ENCODE measurements around the gene CLINT1. TPM values are rescaled to one million over a fixed set of nuclear protein-coding genes. Genes with fewer than 3 reads are reported as not detected.

CLINT1 gene
- total RNA-seq (2021) (74.6 to 79.6 TPM (median 76.1 TPM) in 3 replicates), Bru-seq, nascent RNA (percentile 91 among the genes with signal in this experiment)
- long read RNA-seq, experiment 1, transcript CLINT1-201 (12 exons, 3,440 nt): minor isoform, 291 of 736 reads
- long read RNA-seq, experiment 1, transcript CLINT1-207 (12 exons, 2,346 nt): major isoform, 304 of 736 reads
- long read RNA-seq, experiment 1, partial matches to known transcripts: 34 of 736 reads
- long read RNA-seq, experiment 1, other reads (novel, unspliced or antisense): 98 of 736 reads
- long read RNA-seq, experiment 2, transcript CLINT1-207 (12 exons, 2,346 nt): major isoform, 24 of 108 reads
- long read RNA-seq, experiment 2, transcript CLINT1-201 (12 exons, 3,440 nt): minor isoform, 8 of 108 reads
- long read RNA-seq, experiment 2, transcript CLINT1-208 (2 exons, 2,905 nt): minor isoform, 8 of 108 reads
- long read RNA-seq, experiment 2, partial matches to known transcripts: 27 of 108 reads
- long read RNA-seq, experiment 2, other reads (novel, unspliced or antisense): 40 of 108 reads
- long read RNA-seq, experiment 3, transcript CLINT1-201 (12 exons, 3,440 nt): major isoform, 21 of 50 reads
- long read RNA-seq, experiment 3, transcript CLINT1-207 (12 exons, 2,346 nt): minor isoform, 17 of 50 reads
- long read RNA-seq, experiment 3, partial matches to known transcripts: 4 of 50 reads
- long read RNA-seq, experiment 3, other reads (novel, unspliced or antisense): 8 of 50 reads

GRCh38 chr5:157858527-157859226 is at the start of gene CLINT1:
Gene CLINT1 (minus strand): TSS chr5:157859145. CDS start chr5:157858970, 175 bp downstream.
- H3K36me3 Mint-ChIP-seq: no peaks in the 10 kb centered on the region
- peak; percentile 92 for DNase-seq (ENCODE audit: low spot score)
- H3K27me3 Mint-ChIP-seq (ENCODE audit: low read depth): no peaks in the 10 kb centered on the region; the same call in 1 of the 2 replicates
- peak within 1 kb of the TSS; percentile 93 for H3K27ac Mint-ChIP-seq
- ChIA-PET POLR2A (interaction anchor here (0.5 to 1.1 kb wide), 7 partner anchors 12 to 1350 kb away, joined by 3 to 7 read pairs (median 3); partner anchors contain the start of gene THG1L), CTCF (interaction anchor here (0.6 to 1.4 kb wide), 8 partner anchors 29 to 1298 kb away, joined by 3 to 10 read pairs (median 4); no protein-coding TSS in a partner anchor)
- ATAC-seq: peak; percentile 88
- H3K9me3 Mint-ChIP-seq: no peaks in the 10 kb centered on the region
- H3K4me1 Mint-ChIP-seq: peaks cover 51% of the 10 kb centered on the region
- H3K4me3 Mint-ChIP-seq: peak within 1 kb of the TSS; percentile 80
- TF ChIP-seq, protein P1, sequence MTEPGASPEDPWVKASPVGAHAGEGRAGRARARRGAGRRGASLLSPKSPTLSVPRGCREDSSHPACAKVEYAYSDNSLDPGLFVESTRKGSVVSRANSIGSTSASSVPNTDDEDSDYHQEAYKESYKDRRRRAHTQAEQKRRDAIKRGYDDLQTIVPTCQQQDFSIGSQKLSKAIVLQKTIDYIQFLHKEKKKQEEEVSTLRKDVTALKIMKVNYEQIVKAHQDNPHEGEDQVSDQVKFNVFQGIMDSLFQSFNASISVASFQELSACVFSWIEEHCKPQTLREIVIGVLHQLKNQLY (CRISPR knock-in tag; IDR thresholded peaks at IDR 0.05): no peak
- TF ChIP-seq NR1H2 (CRISPR knock-in tag; IDR thresholded peaks at IDR 0.05) (no peak), OVOL2 (CRISPR knock-in tag; IDR thresholded peaks at IDR 0.05; ENCODE audit: borderline replicate concordance) (no peak), MYBL2 (CRISPR knock-in tag; IDR thresholded peaks at IDR 0.05) (0 out of 2 replicates have a peak, but pooled peaks have one; percentile 56), TEAD4 (CRISPR knock-in tag; IDR thresholded peaks at IDR 0.05) (0 out of 2 replicates have a peak, but pooled peaks have one; percentile 45), ZBTB21 (CRISPR knock-in tag; IDR thresholded peaks at IDR 0.05; ENCODE audit: borderline replicate concordance) (no peak), HMGXB4 (CRISPR knock-in tag; IDR thresholded peaks at IDR 0.05) (0 out of 2 replicates have a peak, but pooled peaks have one; percentile 44), RELA (CRISPR knock-in tag; IDR thresholded peaks at IDR 0.05; ENCODE audit: borderline replicate concordance) (no peak), CREB1 (CRISPR knock-in tag; IDR thresholded peaks at IDR 0.05) (peak; percentile 35; the same call in 1 of the 2 replicates), SMAD4 (CRISPR knock-in tag; IDR thresholded peaks at IDR 0.05) (no peak), ARID4B (CRISPR knock-in tag; IDR thresholded peaks at IDR 0.05; ENCODE audit: borderline replicate concordance) (peak; percentile 26; the same call in 1 of the 2 replicates), ELF4 (CRISPR knock-in tag; IDR thresholded peaks at IDR 0.05; ENCODE audit: low read depth) (no peak), NFATC4 (CRISPR knock-in tag; IDR thresholded peaks at IDR 0.05) (no peak), ZNF396 (CRISPR knock-in tag; IDR thresholded peaks at IDR 0.05; ENCODE audit: borderline replicate concordance) (no peak), ETV6 (CRISPR knock-in tag; IDR thresholded peaks at IDR 0.05) (0 out of 2 replicates have a peak, but pooled peaks have one; percentile 3), IRF1 (CRISPR knock-in tag; IDR thresholded peaks at IDR 0.05) (no peak)
- TF ChIP-seq, protein P2, sequence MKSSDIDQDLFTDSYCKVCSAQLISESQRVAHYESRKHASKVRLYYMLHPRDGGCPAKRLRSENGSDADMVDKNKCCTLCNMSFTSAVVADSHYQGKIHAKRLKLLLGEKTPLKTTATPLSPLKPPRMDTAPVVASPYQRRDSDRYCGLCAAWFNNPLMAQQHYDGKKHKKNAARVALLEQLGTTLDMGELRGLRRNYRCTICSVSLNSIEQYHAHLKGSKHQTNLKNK (CRISPR knock-in tag; IDR thresholded peaks at IDR 0.05): no peak
- TF ChIP-seq, protein P3, sequence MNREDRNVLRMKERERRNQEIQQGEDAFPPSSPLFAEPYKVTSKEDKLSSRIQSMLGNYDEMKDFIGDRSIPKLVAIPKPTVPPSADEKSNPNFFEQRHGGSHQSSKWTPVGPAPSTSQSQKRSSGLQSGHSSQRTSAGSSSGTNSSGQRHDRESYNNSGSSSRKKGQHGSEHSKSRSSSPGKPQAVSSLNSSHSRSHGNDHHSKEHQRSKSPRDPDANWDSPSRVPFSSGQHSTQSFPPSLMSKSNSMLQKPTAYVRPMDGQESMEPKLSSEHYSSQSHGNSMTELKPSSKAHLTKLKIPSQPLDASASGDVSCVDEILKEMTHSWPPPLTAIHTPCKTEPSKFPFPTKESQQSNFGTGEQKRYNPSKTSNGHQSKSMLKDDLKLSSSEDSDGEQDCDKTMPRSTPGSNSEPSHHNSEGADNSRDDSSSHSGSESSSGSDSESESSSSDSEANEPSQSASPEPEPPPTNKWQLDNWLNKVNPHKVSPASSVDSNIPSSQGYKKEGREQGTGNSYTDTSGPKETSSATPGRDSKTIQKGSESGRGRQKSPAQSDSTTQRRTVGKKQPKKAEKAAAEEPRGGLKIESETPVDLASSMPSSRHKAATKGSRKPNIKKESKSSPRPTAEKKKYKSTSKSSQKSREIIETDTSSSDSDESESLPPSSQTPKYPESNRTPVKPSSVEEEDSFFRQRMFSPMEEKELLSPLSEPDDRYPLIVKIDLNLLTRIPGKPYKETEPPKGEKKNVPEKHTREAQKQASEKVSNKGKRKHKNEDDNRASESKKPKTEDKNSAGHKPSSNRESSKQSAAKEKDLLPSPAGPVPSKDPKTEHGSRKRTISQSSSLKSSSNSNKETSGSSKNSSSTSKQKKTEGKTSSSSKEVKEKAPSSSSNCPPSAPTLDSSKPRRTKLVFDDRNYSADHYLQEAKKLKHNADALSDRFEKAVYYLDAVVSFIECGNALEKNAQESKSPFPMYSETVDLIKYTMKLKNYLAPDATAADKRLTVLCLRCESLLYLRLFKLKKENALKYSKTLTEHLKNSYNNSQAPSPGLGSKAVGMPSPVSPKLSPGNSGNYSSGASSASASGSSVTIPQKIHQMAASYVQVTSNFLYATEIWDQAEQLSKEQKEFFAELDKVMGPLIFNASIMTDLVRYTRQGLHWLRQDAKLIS (CRISPR knock-in tag; IDR thresholded peaks at IDR 0.05; ENCODE audit: borderline replicate concordance): no peak
- TF ChIP-seq, protein P4, sequence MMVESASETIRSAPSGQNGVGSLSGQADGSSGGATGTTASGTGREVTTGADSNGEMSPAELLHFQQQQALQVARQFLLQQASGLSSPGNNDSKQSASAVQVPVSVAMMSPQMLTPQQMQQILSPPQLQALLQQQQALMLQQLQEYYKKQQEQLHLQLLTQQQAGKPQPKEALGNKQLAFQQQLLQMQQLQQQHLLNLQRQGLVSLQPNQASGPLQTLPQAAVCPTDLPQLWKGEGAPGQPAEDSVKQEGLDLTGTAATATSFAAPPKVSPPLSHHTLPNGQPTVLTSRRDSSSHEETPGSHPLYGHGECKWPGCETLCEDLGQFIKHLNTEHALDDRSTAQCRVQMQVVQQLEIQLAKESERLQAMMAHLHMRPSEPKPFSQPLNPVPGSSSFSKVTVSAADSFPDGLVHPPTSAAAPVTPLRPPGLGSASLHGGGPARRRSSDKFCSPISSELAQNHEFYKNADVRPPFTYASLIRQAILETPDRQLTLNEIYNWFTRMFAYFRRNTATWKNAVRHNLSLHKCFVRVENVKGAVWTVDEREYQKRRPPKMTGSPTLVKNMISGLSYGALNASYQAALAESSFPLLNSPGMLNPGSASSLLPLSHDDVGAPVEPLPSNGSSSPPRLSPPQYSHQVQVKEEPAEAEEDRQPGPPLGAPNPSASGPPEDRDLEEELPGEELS (CRISPR knock-in tag; IDR thresholded peaks at IDR 0.05): no peak; the same call in 1 of the 2 replicates

Data from WTC11 (cell line).